Testis (tissue), 3 donors: ENCODE measurements around the gene TRPV6. TPM values are rescaled to one million over a fixed set of nuclear protein-coding genes. Genes with fewer than 3 reads are reported as not detected.

ENCODE experiments used
- DNase-seq: peaks from one replicate; pipeline ENCODE4 v3.0.0-alpha.2; 2019
- H3K27ac ChIP-seq, 2 donors: fragments of 200-600 bp; sonication (generic); one replicate each; pipeline ENCODE4 v1.5.1; 2019
- H3K27me3 ChIP-seq: fragments of 200-600 bp; sonication (generic); one replicate; pipeline ENCODE4 v1.5.1; 2019
- H3K36me3 ChIP-seq: fragments of 200-600 bp; sonication (generic); one replicate; pipeline ENCODE4 v1.5.1; 2017; ENCODE audit warnings: low read depth; ENCODE audit errors: missing control alignments
- H3K4me1 ChIP-seq: fragments of 200-600 bp; sonication (generic); one replicate; pipeline ENCODE4 v1.5.1; 2019
- H3K4me3 ChIP-seq, 2 donors: fragments of 200-600 bp; sonication (generic); one replicate each; pipeline ENCODE4 v1.5.1; 2017 to 2019
- H3K9me3 ChIP-seq: fragments of 200-600 bp; sonication (generic); one replicate; pipeline ENCODE4 v1.5.1; 2017
- POLR2A ChIP-seq: fragments of 450-650 bp; IDR thresholded peaks from one replicate; pipeline ENCODE4 v1.6.1; 2017; ENCODE audit warnings: antibody characterized with exemption, mild to moderate bottlenecking, moderate library complexity
- WGBS, 2 donors: methylation state at CpG; one replicate each; pipeline ENCODE4 v1.1.5; 2018; 5-methylcytosine and 5-hydroxymethylcytosine counted together
- intact Hi-C: fragments of 100-400 bp; cut with DNase I; formaldehyde crosslinking; loops from one replicate; pipeline ENCODE4 v1.15.1; 2023; ENCODE audit warnings: low total_unique reads
- polyA plus RNA-seq: library from polyadenylated mRNA; stranded (reverse); fragments of 350-450 nt; fragmentation: Illumina TruSeq; extraction: RNeasy Lipid Tissue Mini Kit (QIAGEN cat#74804); gene quantifications from one replicate; pipeline ENCODE4 v1.2.3, GENCODE V29; 2014; ENCODE audit warnings: low read depth, low replicate concordance; ENCODE audit not compliant: insufficient read depth
- total RNA-seq, 2 donors: library from RNA; depleted of rRNA; stranded (reverse); fragments of >200 nt; gene quantifications; one replicate each; pipeline ENCODE4 v1.2.3, GENCODE V29; 2016
- TF ChIP-seq, protein P1 (sequence below), 3 experiments: fragments of 450-650 bp in 2 of 3; fragments of 200-600 bp in 1 of 3; sonication (generic) in 1 of 3; IDR thresholded peaks; one replicate each; pipeline ENCODE4 v1.5.1; 2016 to 2019; ENCODE audit warnings: antibody characterized with exemption in 3 of 3, mild to moderate bottlenecking in 2 of 3, moderate library complexity in 1 of 3

TRPV6 gene
- total and polyA plus RNA-seq, 3 donors from 2014 or later = 2.2 to 4.5 (median 2.6) TPM

DNA sequence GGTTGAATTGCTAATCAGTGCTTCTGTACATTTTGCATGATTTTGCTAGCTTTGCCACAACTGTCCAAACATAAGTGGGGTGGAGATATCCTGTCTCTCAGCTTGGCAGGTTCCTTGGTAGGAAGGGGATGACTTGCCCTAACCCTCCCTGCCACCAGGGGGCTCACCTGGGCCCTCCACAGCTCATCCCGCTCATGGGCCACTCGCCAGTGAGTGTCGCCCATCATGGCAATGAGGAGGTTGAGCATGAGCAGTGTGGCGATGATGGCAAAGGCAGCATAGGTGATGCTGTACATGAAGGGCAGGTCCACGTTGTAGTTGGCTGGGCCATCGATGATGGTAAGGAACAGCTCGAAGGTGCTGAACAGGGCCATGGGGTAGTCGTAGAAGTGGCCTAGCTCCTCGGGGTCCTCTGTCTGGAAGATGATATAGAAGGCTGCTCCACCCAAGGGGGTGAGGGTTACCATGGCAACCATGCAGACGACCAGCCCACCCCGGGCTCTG, 12.2 kb downstream of the TRPV6 start:
- 84 to 93% methylated on average over 11 of the region's 11 CpGs for WGBS, 2 donors
- H3K4me1 ChIP-seq = no peaks in the 10 kb centered on the region
- TF ChIP-seq, protein P1, sequence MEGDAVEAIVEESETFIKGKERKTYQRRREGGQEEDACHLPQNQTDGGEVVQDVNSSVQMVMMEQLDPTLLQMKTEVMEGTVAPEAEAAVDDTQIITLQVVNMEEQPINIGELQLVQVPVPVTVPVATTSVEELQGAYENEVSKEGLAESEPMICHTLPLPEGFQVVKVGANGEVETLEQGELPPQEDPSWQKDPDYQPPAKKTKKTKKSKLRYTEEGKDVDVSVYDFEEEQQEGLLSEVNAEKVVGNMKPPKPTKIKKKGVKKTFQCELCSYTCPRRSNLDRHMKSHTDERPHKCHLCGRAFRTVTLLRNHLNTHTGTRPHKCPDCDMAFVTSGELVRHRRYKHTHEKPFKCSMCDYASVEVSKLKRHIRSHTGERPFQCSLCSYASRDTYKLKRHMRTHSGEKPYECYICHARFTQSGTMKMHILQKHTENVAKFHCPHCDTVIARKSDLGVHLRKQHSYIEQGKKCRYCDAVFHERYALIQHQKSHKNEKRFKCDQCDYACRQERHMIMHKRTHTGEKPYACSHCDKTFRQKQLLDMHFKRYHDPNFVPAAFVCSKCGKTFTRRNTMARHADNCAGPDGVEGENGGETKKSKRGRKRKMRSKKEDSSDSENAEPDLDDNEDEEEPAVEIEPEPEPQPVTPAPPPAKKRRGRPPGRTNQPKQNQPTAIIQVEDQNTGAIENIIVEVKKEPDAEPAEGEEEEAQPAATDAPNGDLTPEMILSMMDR (IDR thresholded peaks at IDR 0.05) = peak in 2 of 3 experiments; percentile 44 to 51
- TF ChIP-seq POLR2A = no peak
- H3K27me3 ChIP-seq = no peaks in the 10 kb centered on the region
- peak; percentile 55 for DNase-seq
- no peaks in the 10 kb centered on the region for H3K9me3 ChIP-seq
- intact Hi-C loops = no loop called here
- H3K4me3 ChIP-seq = no peak overlapping the region
- no peaks in the 10 kb centered on the region for H3K36me3 ChIP-seq
- H3K27ac ChIP-seq = no peak overlapping the region

- Histone ChIP-seq H3K27ac (no peak overlapping the region), H3K9me3 (no peaks in the 10 kb centered on the region), H3K4me1 (no peaks in the 10 kb centered on the region), H3K27me3 (no peaks in the 10 kb centered on the region), H3K36me3 (no peaks in the 10 kb centered on the region), H3K4me3 (no peak overlapping the region)
- WGBS, 2 donors = 81 to 93% methylated on average over 3 to 15 of the region's 15 CpGs
- TF ChIP-seq, protein P1 (IDR thresholded peaks at IDR 0.05) = no peak
- TF ChIP-seq POLR2A = no peak
- no peak for DNase-seq
- intact Hi-C loops = no loop called here
Measured at GRCh38 chr7:142872106-142872675, 13.4 kb downstream of the TRPV6 start.

- WGBS, 2 donors = 84 to 89% methylated on average over 17 to 23 of the region's 23 CpGs
- Histone ChIP-seq H3K4me1 (no peaks in the 10 kb centered on the region), H3K4me3 (no peak overlapping the region), H3K36me3 (no peaks in the 10 kb centered on the region), H3K27me3 (no peaks in the 10 kb centered on the region), H3K27ac (no peak overlapping the region), H3K9me3 (no peaks in the 10 kb centered on the region)
- intact Hi-C loops = no loop called here
- peak; percentile 12 for DNase-seq
- TF ChIP-seq, protein P1 (IDR thresholded peaks at IDR 0.05) = no peak
- no peak for TF ChIP-seq POLR2A
Measured at GRCh38 chr7:142871260-142872105, 14.1 kb downstream of the TRPV6 start.

GRCh38 chr7:142870566-142871259, 14.8 kb downstream of the TRPV6 start:
- TF ChIP-seq, protein P1 (IDR thresholded peaks at IDR 0.05) = no peak
- TF ChIP-seq POLR2A = no peak
- H3K9me3 ChIP-seq = no peaks in the 10 kb centered on the region
- no peaks in the 10 kb centered on the region for H3K27me3 ChIP-seq
- intact Hi-C loops = no loop called here
- H3K4me3 ChIP-seq = no peak overlapping the region
- no peak overlapping the region for H3K27ac ChIP-seq
- no peaks in the 10 kb centered on the region for H3K4me1 ChIP-seq
- H3K36me3 ChIP-seq = no peaks in the 10 kb centered on the region
- WGBS, 2 donors = 89 to 100% methylated on average over 1 to 14 of the region's 14 CpGs
- DNase-seq = peak; percentile 7
